NCI-H2107 (cell line): ENCODE measurements around the gene SRC.
"Not testable (repeated sequence)": the region's sequence is repeated elsewhere in the genome, so short reads cannot be mapped to it uniquely, and the experiment has no call there.

Experiments used
- DNase-seq: peaks from one replicate; lab custom pipeline; 2025; lab: John Stamatoyannopoulos, UW

Gene SRC

GRCh38 chr20:37336369-37337207 lies 9.4 kb upstream of the SRC start:
- DNase-seq = no peak

DNA sequence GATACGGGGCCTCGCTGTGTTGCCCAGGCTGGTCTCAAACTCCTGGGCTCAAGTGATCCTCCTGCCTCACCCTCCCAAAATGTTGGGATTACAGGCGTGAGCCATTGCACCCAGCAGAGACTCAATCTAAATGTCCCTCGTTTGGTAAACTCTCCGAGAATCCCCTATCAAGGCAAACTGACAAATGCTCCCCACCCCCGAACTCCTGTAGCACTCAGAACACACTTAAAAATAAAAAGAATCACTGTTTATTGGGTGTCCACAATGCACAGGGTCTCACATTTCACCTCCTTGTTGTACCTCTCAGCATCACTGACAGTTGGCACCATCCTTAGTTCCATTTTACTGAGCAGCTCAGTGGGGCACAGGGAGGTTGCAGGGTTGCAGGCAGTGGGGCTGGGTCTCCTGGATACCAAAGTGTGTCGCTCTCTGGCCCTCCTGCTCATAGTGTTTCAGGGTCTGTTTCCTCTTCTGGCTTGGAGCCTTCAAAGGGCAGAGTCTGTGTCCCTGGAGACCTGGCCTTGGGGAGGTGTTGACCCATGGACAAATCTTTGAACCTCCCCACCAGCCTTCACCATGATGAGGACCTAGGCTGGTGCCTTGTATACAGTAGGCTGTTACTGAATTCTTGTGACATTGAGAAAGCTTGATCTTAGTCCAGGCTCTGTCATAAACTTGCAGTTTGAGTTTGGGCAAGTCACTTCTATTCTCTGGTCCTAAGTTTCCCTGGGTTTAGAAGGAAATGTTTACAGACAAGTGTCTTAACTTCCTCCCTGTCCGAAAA lies 8.5 kb upstream of the SRC start:
- no peak for DNase-seq

DNA sequence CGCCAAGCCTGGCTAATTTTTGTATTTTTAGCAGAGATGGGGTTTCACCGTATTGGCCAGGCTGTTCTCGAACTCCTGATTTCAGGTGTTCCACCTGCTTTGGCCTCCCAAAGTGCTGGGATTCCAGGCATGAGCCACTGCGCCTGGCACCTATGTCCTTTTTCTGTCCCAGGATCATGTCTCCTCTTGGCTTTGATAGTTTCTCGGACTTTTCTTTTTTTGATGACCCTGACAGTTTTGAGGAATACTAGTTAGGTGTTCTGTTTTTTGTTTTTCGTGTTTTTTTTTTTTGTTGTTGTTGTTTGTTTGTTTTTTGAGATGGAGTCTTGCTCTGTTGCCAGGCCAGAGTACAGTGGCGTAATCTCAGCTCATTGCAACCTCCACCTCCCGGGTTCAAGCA lies 7.6 kb upstream of the SRC start:
- not testable (repeated sequence) for DNase-seq

DNA sequence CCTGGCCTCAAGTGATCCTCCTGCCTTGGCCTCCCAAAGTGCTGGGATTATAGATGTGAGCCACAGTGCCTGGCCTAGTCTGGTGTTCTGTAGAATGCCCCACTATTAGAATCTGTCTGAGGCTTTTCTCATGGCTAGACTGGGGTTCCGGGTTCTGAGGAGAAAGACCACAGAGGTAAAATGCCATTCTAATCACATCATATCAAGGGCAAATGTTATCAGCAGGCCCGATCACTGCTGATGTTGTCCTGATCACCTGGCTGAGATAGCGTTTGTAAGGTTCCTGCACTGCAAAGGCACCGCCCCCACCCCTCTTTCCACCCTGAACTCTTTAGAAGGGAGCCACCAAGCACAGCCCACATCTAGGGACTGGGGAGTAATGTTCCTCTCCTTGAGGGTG lies 6.7 kb upstream of the SRC start:
- no peak for DNase-seq

GRCh38 chr20:37339764-37340109 lies 6.2 kb upstream of the SRC start:
- not testable (repeated sequence) for DNase-seq

DNA sequence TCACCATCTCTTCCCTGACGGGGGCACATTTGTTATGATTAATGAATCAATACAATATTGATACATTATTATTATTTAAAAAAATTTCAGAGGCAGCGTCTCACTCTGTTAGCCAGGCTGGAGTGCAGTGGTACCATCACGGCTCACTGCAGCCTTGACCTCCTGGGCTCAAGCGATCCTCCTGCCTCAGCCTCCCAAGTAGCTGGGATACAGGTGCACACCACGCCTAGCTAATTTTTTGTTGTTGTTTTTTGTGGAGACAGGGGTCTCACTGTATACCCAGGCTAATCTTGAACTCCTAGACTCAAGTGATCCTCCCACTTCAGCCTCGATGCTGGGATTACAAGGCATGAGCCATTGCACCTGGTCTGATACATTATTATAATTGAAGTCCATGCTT lies 4.9 kb upstream of the SRC start:
- DNase-seq = no peak

- no peak for DNase-seq
Observed at GRCh38 chr20:37341632-37342031, 4.3 kb upstream of the SRC start.

- no peak for DNase-seq
Observed at GRCh38 chr20:37342231-37343177, 3.4 kb upstream of the SRC start.

DNA sequence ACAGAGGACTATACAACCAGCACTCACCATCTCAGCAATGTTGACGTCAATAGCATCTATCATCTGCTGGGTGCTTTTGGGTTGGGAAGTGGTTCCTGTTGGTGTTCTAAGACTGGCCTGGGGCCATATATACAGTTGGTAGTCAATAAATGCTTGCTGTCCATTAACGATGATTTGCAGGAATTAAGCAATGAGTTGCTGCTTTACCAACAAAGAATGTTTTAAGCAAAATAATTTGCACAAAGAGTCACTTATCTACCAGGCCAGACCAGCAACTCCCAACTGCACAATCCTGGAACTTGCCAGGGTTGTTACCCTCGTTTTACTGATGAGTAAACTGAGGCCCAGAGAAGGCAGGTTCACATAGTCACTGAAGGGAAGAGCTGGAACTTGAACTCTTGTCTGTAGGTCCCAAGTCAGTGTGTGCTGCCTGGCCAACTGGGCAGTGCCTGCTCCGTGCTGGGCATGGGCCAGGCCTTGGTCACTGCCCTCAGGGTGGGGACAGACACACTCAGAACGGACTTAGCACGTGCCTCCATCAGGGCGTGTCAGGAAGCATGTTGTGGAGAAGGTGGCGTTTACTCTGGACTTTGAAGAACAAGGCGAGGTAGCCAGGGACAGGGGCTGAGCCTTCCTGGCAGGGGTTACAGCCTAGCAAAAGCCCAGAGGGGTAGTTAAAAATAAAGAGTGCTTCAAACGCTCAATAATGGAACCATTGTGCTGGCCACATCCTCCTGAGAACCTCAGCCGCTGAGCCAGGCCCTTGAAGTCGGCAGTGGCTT lies 2.5 kb upstream of the SRC start:
- DNase-seq = peak; percentile 8

DNA sequence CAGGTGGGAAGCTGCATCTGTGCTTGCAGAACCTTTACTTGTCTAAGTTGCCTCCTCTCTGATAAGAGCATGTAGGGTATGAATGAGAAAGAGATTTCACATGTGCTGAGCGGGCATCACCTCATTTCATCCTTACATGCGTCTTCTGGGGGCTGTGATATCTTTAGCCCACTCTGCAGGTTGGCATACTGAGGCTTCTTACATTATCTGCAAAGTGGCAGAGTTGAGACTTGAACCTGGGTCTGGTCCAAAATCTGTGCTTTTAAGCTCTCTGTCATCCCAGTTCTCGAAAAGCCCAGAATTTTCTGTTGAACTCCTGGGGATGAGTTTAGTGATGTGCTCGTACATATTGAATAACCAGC lies 2.0 kb upstream of the SRC start:
- no peak for DNase-seq

DNA sequence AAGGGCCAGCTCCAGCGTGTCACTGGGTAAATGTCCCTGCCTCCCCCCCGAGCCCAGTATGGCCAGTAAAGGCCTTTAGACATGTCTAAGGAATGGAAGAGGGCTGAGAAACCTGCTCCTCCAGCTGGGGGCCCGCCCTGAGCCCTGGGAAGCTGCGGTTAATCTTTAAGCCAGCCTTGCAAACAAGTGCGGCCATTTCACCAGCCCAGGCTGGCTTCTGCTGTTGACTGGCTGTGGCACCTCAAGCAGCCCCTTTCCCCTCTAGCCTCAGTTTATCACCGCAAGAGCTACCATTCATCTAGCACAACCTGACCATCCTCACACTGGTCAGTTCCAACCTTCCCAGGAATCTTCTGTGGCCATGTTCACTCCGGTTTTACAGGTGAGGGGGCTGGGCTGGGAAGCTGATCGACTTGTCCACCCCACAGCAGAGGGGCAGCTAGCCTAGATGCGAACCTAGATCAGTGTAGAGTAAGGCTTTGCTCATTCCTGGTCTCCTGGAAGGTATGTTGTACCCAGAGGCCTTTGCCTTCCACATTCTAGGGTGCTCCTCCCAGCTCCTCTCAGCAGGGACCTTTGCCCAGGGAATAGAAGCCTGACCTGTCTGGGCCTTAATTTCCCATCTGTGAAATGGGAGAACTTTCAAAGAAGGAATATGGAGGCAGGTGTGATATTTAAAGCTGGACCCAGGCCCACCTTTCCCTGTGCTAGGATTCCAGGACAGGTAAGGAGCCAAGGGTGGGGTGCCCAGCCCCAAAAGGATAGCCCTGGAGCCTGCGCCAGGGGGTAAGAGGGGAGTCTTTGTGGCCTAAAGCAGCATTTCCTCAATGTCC lies 1.2 kb upstream of the SRC start:
- DNase-seq = no peak

- no peak for DNase-seq
Observed at GRCh38 chr20:37346236-37346534, 245 bp downstream of the SRC start.

- no peak for DNase-seq
Observed at GRCh38 chr20:37346535-37347346, 801 bp downstream of the SRC start.

DNA sequence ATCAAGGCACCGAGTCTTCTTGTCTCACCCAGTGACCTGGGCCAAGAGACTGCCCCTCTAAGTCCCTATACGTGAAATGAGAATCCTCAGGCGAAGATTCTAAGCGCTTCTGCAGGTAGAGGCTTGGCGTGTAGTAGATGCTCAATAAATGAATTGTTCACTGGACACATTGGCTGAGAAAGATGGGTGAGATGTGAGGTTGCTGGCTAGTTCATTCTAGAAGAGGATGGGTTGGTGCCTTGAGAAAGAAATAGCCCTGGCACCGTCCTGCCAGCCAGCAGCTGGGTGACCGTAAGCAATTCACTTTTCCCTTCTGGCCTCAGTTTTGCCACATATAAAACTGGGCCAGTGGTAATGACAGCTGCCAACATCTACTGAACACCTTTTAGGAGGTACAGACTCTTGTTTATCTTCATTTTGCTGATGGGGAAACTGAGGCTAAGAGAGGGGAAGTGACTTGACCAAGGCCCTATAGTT lies 1.4 kb downstream of the SRC start:
- DNase-seq = no peak

DNA sequence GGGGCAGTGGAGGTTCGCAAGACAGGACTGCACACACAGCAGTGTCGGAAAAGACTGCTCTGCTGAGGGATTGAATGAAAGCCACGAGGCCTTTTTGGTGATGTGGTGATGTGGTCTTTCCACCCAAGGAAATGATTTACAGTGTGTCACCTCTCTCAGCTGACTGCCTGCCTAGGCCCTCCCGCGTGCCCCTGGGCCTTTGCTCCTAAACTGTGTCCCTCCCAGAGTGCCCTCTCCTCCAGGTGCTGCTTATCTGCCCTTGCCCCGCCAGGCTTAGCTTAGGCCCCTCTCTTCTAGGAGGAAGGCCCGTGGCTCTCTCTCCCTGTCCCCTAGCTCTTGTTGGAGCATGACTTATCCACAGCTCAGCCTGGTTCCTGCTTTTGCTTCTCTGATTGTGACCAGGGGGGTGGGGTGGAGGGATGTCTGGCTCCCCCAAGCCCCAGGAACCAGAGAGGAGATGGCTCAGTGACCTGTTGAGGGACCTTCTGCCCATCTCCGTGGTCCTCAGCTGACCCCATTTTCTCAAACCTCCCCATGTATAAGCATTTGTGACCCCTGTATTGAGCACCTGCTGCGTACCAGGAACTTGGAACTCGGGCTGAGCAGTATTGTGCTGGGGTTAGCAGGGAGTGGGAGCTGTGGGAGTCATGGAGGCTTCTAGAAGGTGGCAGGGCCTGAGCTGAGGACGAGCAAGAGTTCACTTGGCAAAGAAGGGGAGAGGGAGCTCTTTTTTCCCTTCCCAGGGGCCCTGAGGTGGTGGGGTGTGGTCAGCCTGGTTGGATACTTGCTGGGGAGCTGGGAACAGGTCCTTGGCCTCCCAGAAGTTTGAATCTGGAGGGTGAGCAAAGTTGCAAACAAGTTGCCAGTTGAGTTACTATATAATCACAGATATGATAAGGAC lies 2.2 kb downstream of the SRC start:
- no peak for DNase-seq

GRCh38 chr20:37348792-37349516 lies 3.0 kb downstream of the SRC start:
- DNase-seq = no peak

DNA sequence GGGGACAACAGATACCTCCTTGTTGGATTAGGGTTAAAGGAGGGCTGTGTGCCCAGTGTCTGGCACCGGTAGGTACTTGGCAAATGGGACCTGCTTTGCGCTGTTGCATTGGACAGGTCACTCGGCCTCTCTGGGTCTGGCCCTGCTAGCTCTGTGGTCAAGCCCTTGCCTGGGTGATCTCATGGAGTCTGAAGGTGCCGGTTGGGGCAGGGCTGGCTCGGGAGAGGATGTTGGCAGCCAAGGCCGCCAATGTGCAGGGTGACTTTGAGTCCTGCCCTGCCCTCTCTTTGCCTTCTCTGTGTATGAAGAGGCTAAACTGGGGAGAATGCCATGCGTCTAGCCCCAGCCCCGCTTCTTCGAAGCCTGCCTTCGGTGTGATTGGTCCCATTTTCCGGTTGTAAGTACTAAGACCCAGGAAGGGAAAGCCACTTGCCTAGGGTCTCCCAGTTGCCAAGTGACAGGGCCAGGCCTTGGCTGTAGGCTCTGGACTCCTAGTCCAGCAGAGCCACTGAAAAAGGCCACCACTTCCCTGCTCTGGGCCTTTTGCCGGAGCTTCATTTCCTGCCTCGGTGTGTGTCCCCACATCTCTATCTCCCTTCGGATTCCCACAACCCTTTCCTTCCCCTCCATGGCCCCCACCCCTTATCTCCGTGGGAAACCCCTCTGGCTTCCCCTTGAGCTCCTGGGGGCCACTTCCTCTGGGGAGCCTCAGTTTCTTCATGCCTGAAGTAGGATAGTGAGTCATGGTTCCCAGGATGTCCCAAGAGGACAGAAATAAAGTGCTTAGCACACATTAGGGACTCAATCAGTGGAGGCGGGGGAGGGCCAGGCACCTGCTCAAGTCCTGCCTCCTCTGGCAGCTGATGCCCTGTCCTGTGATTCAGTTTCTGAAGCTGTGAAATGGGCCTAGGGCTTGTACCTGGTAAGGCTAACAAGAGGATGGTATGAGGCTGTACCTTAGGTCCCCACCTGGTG lies 3.9 kb downstream of the SRC start:
- no peak for DNase-seq
